ENCODE data around the gene SCAF11.
A peak's percentile ranks its signal among the peaks of the same experiment; 100 is the strongest.

Gene SCAF11

GRCh38 chr12:45928309-45928708, 62.1 kb downstream of the SCAF11 start:
- no peak overlapping the region for H2BK12ac ChIP-seq (ENCODE audit: low read length)
- H3K4me2 ChIP-seq (ENCODE audit: low read length), result no peak overlapping the region
- H2AK5ac ChIP-seq (ENCODE audit: low read length), result no peak overlapping the region
- no peaks in the 10 kb centered on the region for H3K79me2 ChIP-seq (ENCODE audit: control insufficient read depth, insufficient read depth, low read length, poor library complexity)
- no peak overlapping the region for H4K12ac ChIP-seq (ENCODE audit: low read depth, low read length)
- H4K91ac ChIP-seq (ENCODE audit: low read depth, low read length), result no peak overlapping the region
- no peak overlapping the region for H2AFZ ChIP-seq (ENCODE audit: insufficient read depth, low read length, poor library complexity)
- no peak overlapping the region for H3K23ac ChIP-seq (ENCODE audit: low read length)
- H3K4ac ChIP-seq (ENCODE audit: low read depth, low read length), result no peak overlapping the region
- H3K36me3 ChIP-seq (ENCODE audit: control insufficient read depth in 1 of 2, insufficient read depth in 2 of 2, low read length in 2 of 2), result peaks cover 9 to 30% of the 10 kb centered on the region in 2 experiments
- H3K4me3 ChIP-seq (ENCODE audit: low read depth, low read length), result no peak overlapping the region
- H3K27ac ChIP-seq (ENCODE audit: low read depth, low read length), result no peak overlapping the region
- H3K27me3 ChIP-seq (ENCODE audit: insufficient read depth, low read length), result no peaks in the 10 kb centered on the region
- H3K9me3 ChIP-seq (ENCODE audit: insufficient read depth, low read depth, low read length), result no peaks in the 10 kb centered on the region
- H3K9ac ChIP-seq (ENCODE audit: low read length), result no peak overlapping the region
- H2BK5ac ChIP-seq (ENCODE audit: low read depth, low read length, poor library complexity), result no peak overlapping the region
- no peak overlapping the region for H3K18ac ChIP-seq (ENCODE audit: low read length)
- H4K8ac ChIP-seq (ENCODE audit: low read depth, low read length), result no peak overlapping the region
- H2BK120ac ChIP-seq (ENCODE audit: insufficient read depth, low read length, poor library complexity), result no peak overlapping the region
- H3K4me1 ChIP-seq (ENCODE audit: control insufficient read depth in 1 of 2, insufficient read depth in 2 of 2, low read length in 2 of 2), result no peaks in the 10 kb centered on the region
- no CpG with 5 or more reads among the region's 2 CpGs for WGBS (ENCODE audit: extremely low coverage, insufficient coverage, insufficient read length)
- H3K14ac ChIP-seq (ENCODE audit: low read length), result no peak overlapping the region
- H3K79me1 ChIP-seq (ENCODE audit: low read length), result no peaks in the 10 kb centered on the region
- no peak for DNase-seq

- Histone ChIP-seq H2BK12ac (ENCODE audit: low read length) (no peak overlapping the region), H4K8ac (ENCODE audit: low read depth, low read length) (no peak overlapping the region), H3K79me1 (ENCODE audit: low read length) (no peaks in the 10 kb centered on the region), H4K12ac (ENCODE audit: low read depth, low read length) (no peak overlapping the region), H2BK5ac (ENCODE audit: low read depth, low read length, poor library complexity) (no peak overlapping the region), H3K23ac (ENCODE audit: low read length) (no peak overlapping the region), H2BK120ac (ENCODE audit: insufficient read depth, low read length, poor library complexity) (no peak overlapping the region), H3K4ac (ENCODE audit: low read depth, low read length) (no peak overlapping the region), H3K79me2 (ENCODE audit: control insufficient read depth, insufficient read depth, low read length, poor library complexity) (no peaks in the 10 kb centered on the region), H3K27ac (ENCODE audit: low read depth, low read length) (no peak overlapping the region), H4K91ac (ENCODE audit: low read depth, low read length) (no peak overlapping the region), H2AFZ (ENCODE audit: insufficient read depth, low read length, poor library complexity) (no peak overlapping the region), H3K4me3 (ENCODE audit: low read depth, low read length) (no peak overlapping the region), H3K18ac (ENCODE audit: low read length) (no peak overlapping the region), H3K36me3 (ENCODE audit: control insufficient read depth in 1 of 2, insufficient read depth in 2 of 2, low read length in 2 of 2) (peaks cover 11 to 16% of the 10 kb centered on the region in 2 experiments), H3K4me1 (ENCODE audit: control insufficient read depth in 1 of 2, insufficient read depth in 2 of 2, low read length in 2 of 2) (no peaks in the 10 kb centered on the region), H3K27me3 (ENCODE audit: insufficient read depth, low read length) (no peaks in the 10 kb centered on the region), H3K4me2 (ENCODE audit: low read length) (no peak overlapping the region), H3K9ac (ENCODE audit: low read length) (no peak overlapping the region), H2AK5ac (ENCODE audit: low read length) (no peak overlapping the region), H3K9me3 (ENCODE audit: insufficient read depth, low read depth, low read length) (no peaks in the 10 kb centered on the region), H3K14ac (ENCODE audit: low read length) (no peak overlapping the region)
- WGBS (ENCODE audit: extremely low coverage, insufficient coverage, insufficient read length), result no CpG with 5 or more reads among the region's 3 CpGs
- no peak for DNase-seq
Observed at GRCh38 chr12:45918818-45919217, 71.6 kb downstream of the SCAF11 start.

GRCh38 chr12:45915405-45915804, 75.0 kb downstream of the SCAF11 start:
- H2BK12ac ChIP-seq (ENCODE audit: low read length), result no peak overlapping the region
- H4K12ac ChIP-seq (ENCODE audit: low read depth, low read length), result no peak overlapping the region
- no peak overlapping the region for H2BK5ac ChIP-seq (ENCODE audit: low read depth, low read length, poor library complexity)
- H3K4me2 ChIP-seq (ENCODE audit: low read length), result no peak overlapping the region
- H3K9ac ChIP-seq (ENCODE audit: low read length), result no peak overlapping the region
- H3K9me3 ChIP-seq (ENCODE audit: insufficient read depth, low read depth, low read length), result no peaks in the 10 kb centered on the region
- no peak overlapping the region for H3K4me3 ChIP-seq (ENCODE audit: low read depth, low read length)
- H3K36me3 ChIP-seq (ENCODE audit: control insufficient read depth in 1 of 2, insufficient read depth in 2 of 2, low read length in 2 of 2), result peaks cover 6 to 10% of the 10 kb centered on the region in 2 experiments
- peak in 1 of 2 donors; percentile 21 for DNase-seq
- H3K79me2 ChIP-seq (ENCODE audit: control insufficient read depth, insufficient read depth, low read length, poor library complexity), result no peaks in the 10 kb centered on the region
- H3K14ac ChIP-seq (ENCODE audit: low read length), result no peak overlapping the region
- H3K27ac ChIP-seq (ENCODE audit: low read depth, low read length), result no peak overlapping the region
- H4K91ac ChIP-seq (ENCODE audit: low read depth, low read length), result no peak overlapping the region
- no peaks in the 10 kb centered on the region for H3K79me1 ChIP-seq (ENCODE audit: low read length)
- no peak overlapping the region for H3K18ac ChIP-seq (ENCODE audit: low read length)
- no peak overlapping the region for H2AFZ ChIP-seq (ENCODE audit: insufficient read depth, low read length, poor library complexity)
- H2AK5ac ChIP-seq (ENCODE audit: low read length), result no peak overlapping the region
- no peaks in the 10 kb centered on the region for H3K4me1 ChIP-seq (ENCODE audit: control insufficient read depth in 1 of 2, insufficient read depth in 2 of 2, low read length in 2 of 2)
- no peak overlapping the region for H3K23ac ChIP-seq (ENCODE audit: low read length)
- no peaks in the 10 kb centered on the region for H3K27me3 ChIP-seq (ENCODE audit: insufficient read depth, low read length)
- no peak overlapping the region for H2BK120ac ChIP-seq (ENCODE audit: insufficient read depth, low read length, poor library complexity)
- H3K4ac ChIP-seq (ENCODE audit: low read depth, low read length), result no peak overlapping the region
- no CpG with 5 or more reads among the region's 2 CpGs for WGBS (ENCODE audit: extremely low coverage, insufficient coverage, insufficient read length)
- H4K8ac ChIP-seq (ENCODE audit: low read depth, low read length), result no peak overlapping the region

GRCh38 chr12:45914090-45914489, 76.3 kb downstream of the SCAF11 start:
- H4K91ac ChIP-seq (ENCODE audit: low read depth, low read length), result no peak overlapping the region
- H3K9me3 ChIP-seq (ENCODE audit: insufficient read depth, low read depth, low read length), result no peaks in the 10 kb centered on the region
- H3K4me1 ChIP-seq (ENCODE audit: control insufficient read depth in 1 of 2, insufficient read depth in 2 of 2, low read length in 2 of 2), result no peaks in the 10 kb centered on the region
- H2AFZ ChIP-seq (ENCODE audit: insufficient read depth, low read length, poor library complexity), result no peak overlapping the region
- H2BK5ac ChIP-seq (ENCODE audit: low read depth, low read length, poor library complexity), result no peak overlapping the region
- no peak overlapping the region for H3K4ac ChIP-seq (ENCODE audit: low read depth, low read length)
- H3K14ac ChIP-seq (ENCODE audit: low read length), result no peak overlapping the region
- no peaks in the 10 kb centered on the region for H3K79me1 ChIP-seq (ENCODE audit: low read length)
- H2AK5ac ChIP-seq (ENCODE audit: low read length), result no peak overlapping the region
- WGBS (ENCODE audit: extremely low coverage, insufficient coverage, insufficient read length), result no CpG with 5 or more reads among the region's 1 CpG
- H3K36me3 ChIP-seq (ENCODE audit: control insufficient read depth in 1 of 2, insufficient read depth in 2 of 2, low read length in 2 of 2), result peaks cover 8 to 12% of the 10 kb centered on the region in 2 experiments
- H3K4me2 ChIP-seq (ENCODE audit: low read length), result no peak overlapping the region
- H3K23ac ChIP-seq (ENCODE audit: low read length), result no peak overlapping the region
- no peak overlapping the region for H3K27ac ChIP-seq (ENCODE audit: low read depth, low read length)
- H2BK12ac ChIP-seq (ENCODE audit: low read length), result no peak overlapping the region
- H4K12ac ChIP-seq (ENCODE audit: low read depth, low read length), result no peak overlapping the region
- H3K9ac ChIP-seq (ENCODE audit: low read length), result no peak overlapping the region
- H3K27me3 ChIP-seq (ENCODE audit: insufficient read depth, low read length), result no peaks in the 10 kb centered on the region
- H3K18ac ChIP-seq (ENCODE audit: low read length), result no peak overlapping the region
- H4K8ac ChIP-seq (ENCODE audit: low read depth, low read length), result no peak overlapping the region
- H2BK120ac ChIP-seq (ENCODE audit: insufficient read depth, low read length, poor library complexity), result no peak overlapping the region
- H3K79me2 ChIP-seq (ENCODE audit: control insufficient read depth, insufficient read depth, low read length, poor library complexity), result no peaks in the 10 kb centered on the region
- no peak overlapping the region for H3K4me3 ChIP-seq (ENCODE audit: low read depth, low read length)
- DNase-seq, result no peak

All from trophoblast cell (in vitro differentiated cells and primary cell).